Activated T-helper 9 cell treated with anti-CD3 and anti-CD28 coated beads, Interleukin-2, amount 50 U/mL, for 16 hours (primary cell): ENCODE data around the gene MROH2A.

ENCODE experiments used
- DNase-seq: peaks from one replicate; pipeline ENCODE4 v3.0.0-alpha.2; 2020; ENCODE audit warnings: low read depth

MROH2A gene

DNA sequence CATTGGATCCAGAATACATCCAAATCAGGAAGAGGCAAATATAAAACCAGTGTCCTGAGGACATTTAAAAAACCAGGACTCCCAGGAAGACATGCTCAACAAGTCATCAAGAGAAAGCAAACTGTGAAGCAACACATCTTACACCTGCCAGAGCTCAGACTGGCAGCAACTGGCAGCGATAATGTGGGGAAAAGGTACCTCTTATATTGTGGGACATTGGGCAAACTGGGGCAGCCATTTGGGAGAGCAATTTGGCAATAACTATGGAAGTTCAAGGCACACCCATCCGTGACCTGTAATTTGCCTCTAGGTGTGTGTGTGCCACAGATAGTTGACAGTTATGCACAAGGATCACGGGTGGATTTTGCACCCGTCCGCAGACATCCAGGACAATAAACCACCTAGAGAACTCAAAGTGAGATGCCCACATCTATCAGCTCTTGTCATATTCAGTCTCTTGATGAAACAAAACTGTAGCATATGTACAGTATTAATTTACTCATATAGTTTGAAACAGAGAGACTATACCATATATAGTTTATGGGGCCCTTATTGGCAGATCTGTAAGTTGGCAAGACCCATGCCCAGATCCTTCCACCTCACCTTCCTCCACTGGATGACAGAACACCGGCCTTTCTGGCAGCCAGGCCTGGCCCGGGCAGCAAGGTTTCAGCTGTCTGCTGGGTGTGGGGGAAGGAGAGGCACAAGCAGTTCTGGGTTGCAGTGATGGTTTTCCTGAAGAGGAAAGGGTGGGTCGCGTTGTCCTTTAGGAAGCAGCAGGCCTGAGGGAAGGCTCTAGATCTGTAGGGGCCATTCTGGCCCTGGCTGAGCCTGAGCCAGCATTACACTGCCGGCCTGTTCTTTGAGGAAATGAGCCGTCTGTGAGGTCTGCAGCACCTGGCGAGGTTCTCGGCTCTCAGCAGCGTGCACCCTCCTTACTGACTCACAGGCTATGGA lies 57.4 kb downstream of the MROH2A start:
- DNase-seq: no peak

DNA sequence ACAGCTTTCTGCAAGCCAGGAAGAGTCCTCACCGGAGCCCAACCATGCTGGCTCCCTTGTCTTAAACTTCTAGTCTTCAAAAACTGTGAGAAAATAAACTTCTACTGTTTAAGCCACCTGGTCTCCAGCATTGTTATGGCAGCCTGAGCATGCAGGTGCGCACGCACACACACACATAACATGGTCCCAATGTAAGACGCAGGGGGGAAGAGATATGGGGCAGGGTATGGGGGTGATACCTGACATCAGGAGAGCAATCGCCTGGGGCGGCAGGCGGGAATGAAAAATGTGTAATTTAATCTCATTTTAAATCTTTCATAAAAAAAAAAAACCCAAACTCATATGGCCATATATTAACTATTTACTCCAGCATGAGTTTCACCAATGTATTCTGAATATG lies 58.2 kb downstream of the MROH2A start:
- DNase-seq: no peak

GRCh38 chr2:233837694-233838229 lies 59.6 kb downstream of the MROH2A start:
- no peak for DNase-seq

- DNase-seq: no peak
Measured at GRCh38 chr2:233838251-233838650, 60.1 kb downstream of the MROH2A start.

- DNase-seq: no peak
Measured at GRCh38 chr2:233838726-233839446, 60.8 kb downstream of the MROH2A start.

DNA sequence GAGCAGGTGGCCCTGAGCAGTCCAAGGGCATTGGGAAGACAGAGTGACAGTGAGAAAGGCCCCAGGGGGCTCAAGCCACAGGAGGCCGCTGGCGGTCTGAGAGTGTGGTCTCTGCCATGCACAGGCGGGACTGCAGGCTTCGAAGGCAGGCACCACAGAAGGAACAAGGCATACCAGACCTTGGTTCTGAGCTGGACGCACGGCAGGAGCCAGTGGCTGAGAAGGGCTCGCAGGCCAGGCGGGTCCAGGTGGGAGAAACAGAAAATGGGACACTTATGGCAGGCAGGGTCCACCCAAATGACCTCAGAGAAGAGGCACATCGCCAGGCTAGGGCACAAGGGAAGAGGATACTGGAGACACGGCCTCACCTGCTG lies 61.3 kb downstream of the MROH2A start:
- no peak for DNase-seq

- DNase-seq: no peak
Measured at GRCh38 chr2:233840520-233840919, 62.4 kb downstream of the MROH2A start.

- DNase-seq: no peak
Measured at GRCh38 chr2:233841183-233841582, 63.1 kb downstream of the MROH2A start.

GRCh38 chr2:233844064-233844807 lies 66.1 kb downstream of the MROH2A start:
- no peak for DNase-seq

- no peak for DNase-seq
Measured at GRCh38 chr2:233844836-233845235, 66.7 kb downstream of the MROH2A start.

GRCh38 chr2:233845301-233846060 lies 67.4 kb downstream of the MROH2A start:
- DNase-seq: no peak

- DNase-seq: no peak
Measured at GRCh38 chr2:233846387-233847247, 68.5 kb downstream of the MROH2A start.

DNA sequence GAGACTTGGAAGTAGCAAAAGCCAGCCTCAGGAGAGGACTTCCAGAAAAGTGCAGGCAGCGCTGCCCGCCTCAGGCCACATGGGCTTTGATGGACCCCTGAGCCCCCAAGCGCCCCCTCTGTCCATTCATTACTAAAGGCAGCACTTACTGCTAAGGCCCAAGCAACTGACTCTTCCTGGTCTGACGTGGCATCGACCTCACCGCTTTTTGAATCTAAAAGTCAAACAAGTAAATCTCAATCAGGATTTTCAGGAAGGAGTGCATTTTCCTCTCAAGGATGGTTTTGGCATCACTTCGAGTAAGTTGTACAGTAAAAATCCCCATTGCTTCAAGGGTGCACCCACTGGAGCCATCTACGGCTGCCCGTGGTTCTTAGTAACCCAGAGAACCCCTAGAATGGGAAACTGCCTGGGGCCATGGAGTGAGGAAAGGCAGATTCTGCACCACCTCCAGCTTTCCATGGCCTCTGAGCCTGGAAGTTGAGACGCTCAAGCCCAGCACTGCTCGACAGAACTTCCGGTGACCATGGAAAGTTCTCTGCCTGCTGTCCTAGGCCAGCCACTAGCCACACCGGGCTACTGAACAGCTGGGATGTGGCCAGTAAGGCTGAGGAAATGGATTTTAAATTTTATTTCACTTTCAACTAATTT lies 69.2 kb downstream of the MROH2A start:
- no peak for DNase-seq

DNA sequence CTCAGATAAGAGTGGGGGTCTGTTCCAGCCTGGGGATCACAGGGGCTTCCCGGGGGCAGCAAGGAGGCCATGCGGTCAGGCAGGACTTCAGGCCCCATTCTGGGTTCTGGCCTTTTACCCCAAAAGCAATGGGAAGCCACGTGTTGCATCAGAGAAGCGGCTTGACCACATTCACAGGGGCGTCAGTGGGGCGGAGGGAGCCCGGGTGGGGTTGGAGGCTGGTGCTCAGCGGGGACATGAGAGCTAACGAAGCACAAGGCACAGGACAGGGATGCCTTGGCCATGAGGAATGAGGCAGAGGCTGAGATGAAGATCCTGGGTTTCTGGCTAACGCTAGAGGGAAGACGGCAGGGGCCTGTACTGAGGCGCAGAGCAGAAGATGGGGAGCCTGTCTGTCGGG lies 70.1 kb downstream of the MROH2A start:
- DNase-seq: no peak

DNA sequence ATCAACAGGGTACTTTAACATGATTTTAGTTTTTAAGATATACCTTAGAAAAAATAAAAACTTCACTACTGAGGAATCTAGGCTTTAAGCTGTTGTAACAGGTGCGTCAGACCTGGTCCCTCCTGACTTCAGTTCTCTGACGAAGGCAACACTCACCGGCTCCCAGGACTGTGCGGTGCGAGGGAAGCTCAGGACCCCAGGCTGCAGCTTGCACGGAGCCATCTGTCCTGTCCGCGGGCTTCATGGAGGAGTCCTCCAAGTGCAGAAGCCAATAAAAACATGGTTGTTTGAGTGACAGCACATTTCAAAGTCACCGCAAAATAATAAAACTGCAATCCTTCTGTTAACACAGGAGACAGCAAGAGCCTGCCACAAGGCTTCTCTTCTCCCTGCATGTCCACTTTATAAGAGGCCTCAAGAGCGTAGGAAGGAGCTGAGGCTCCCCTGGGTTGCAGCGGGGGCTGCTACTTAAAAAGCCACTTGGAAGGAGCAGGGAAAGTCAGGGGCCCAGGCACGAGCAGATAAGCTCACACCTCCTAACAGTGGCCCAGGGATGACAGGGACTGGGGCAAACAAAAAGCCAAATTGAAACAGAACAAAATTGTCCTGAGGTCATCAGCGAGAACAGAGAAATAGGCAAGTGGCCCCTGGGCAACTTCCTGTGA lies 71.6 kb downstream of the MROH2A start:
- no peak for DNase-seq

DNA sequence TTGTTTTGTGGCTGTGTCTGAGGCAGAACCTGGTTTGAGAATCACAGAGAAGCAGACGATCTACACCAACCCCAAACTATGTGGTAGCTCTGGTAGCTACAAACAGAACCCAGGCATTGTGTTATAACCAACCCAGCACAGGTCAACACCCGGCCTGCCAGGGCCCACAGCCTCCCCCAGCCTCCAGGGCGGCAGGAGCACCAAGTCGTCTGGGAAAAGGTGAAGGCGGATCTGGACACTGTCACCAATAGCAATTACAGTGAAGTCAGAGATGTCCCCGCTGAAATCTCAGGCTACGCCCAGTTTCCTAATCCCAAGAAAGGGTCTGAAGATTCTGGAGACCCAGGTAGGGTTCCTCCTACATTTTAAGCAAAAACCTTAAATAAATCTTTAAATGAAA lies 72.6 kb downstream of the MROH2A start:
- DNase-seq: no peak

- no peak for DNase-seq
Measured at GRCh38 chr2:233851169-233851568, 73.0 kb downstream of the MROH2A start.

- DNase-seq: no peak
Measured at GRCh38 chr2:233852056-233852455, 73.9 kb downstream of the MROH2A start.

GRCh38 chr2:233853353-233853752 lies 75.2 kb downstream of the MROH2A start:
- no peak for DNase-seq

DNA sequence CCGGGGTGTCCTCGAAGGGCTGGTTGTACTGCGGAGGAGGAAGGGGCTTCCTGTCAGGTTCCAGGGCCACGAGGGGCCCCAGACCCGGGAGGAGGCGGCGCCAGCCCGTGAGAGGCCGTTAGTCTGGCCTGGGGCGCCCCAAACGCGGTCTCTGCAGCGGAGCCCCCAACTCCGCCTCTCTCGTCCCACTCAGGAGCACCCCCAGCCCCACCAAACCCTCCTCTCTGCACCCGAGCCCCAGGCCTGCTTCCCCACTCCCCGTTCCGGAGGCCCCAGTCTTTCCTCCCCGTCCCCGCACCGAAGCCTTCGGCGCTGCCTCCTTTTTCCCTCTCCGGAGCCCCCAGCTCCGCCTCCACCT lies 75.7 kb downstream of the MROH2A start:
- no peak for DNase-seq
